Activated naive CD8-positive, alpha-beta T cell (primary cell): ENCODE results near the gene RIPK3.
A peak's percentile ranks its signal among the peaks of the same experiment; 100 is the strongest.

ENCODE experiments used
- H3K27ac Mint-ChIP-seq: one replicate; pipeline ENCODE4 v1.8.0; 2021; ENCODE audit warnings: mixed read lengths
- H3K27me3 Mint-ChIP-seq: one replicate; pipeline ENCODE4 v1.8.0; 2021; ENCODE audit warnings: mixed read lengths
- H3K36me3 Mint-ChIP-seq: one replicate; pipeline ENCODE4 v1.8.0; 2021; ENCODE audit warnings: mixed read lengths
- H3K4me1 Mint-ChIP-seq: one replicate; pipeline ENCODE4 v1.8.0; 2021; ENCODE audit warnings: low read depth, mixed read lengths
- H3K4me3 Mint-ChIP-seq: one replicate; pipeline ENCODE4 v1.8.0; 2021; ENCODE audit warnings: mild to moderate bottlenecking, mixed read lengths
- H3K9me3 Mint-ChIP-seq: one replicate; pipeline ENCODE4 v1.8.0; 2021; ENCODE audit warnings: low read depth, mixed read lengths

RIPK3 gene

GRCh38 chr14:24325041-24325530, 14.7 kb downstream of the RIPK3 start:
- H3K4me1 Mint-ChIP-seq: peaks cover 12% of the 10 kb centered on the region
- no peaks in the 10 kb centered on the region for H3K36me3 Mint-ChIP-seq
- H3K9me3 Mint-ChIP-seq: no peaks in the 10 kb centered on the region
- H3K27ac Mint-ChIP-seq: no peak overlapping the region
- H3K27me3 Mint-ChIP-seq: peaks cover under 1% of the 10 kb centered on the region
- no peak overlapping the region for H3K4me3 Mint-ChIP-seq

GRCh38 chr14:24324024-24324423, 15.8 kb downstream of the RIPK3 start:
- H3K9me3 Mint-ChIP-seq: no peaks in the 10 kb centered on the region

GRCh38 chr14:24323341-24323740, 16.4 kb downstream of the RIPK3 start:
- H3K27me3 Mint-ChIP-seq: no peaks in the 10 kb centered on the region
- no peaks in the 10 kb centered on the region for H3K36me3 Mint-ChIP-seq
- peaks cover 9% of the 10 kb centered on the region for H3K4me1 Mint-ChIP-seq
- H3K9me3 Mint-ChIP-seq: no peaks in the 10 kb centered on the region
- H3K4me3 Mint-ChIP-seq: no peak overlapping the region
- H3K27ac Mint-ChIP-seq: no peak overlapping the region

More at GRCh38 chr14:24324024-24324423, 15.8 kb downstream of the RIPK3 start:
- H3K36me3 Mint-ChIP-seq: no peaks in the 10 kb centered on the region
- peaks cover 10% of the 10 kb centered on the region for H3K4me1 Mint-ChIP-seq
- H3K4me3 Mint-ChIP-seq: no peak overlapping the region
- H3K27ac Mint-ChIP-seq: no peak overlapping the region
- no peaks in the 10 kb centered on the region for H3K27me3 Mint-ChIP-seq

- H3K27ac Mint-ChIP-seq: no peak overlapping the region
- H3K27me3 Mint-ChIP-seq: no peaks in the 10 kb centered on the region
- H3K36me3 Mint-ChIP-seq: no peaks in the 10 kb centered on the region
- no peaks in the 10 kb centered on the region for H3K9me3 Mint-ChIP-seq
- H3K4me3 Mint-ChIP-seq: no peak overlapping the region
- peaks cover 9% of the 10 kb centered on the region for H3K4me1 Mint-ChIP-seq
These were observed 17.1 kb downstream of the RIPK3 start for GRCh38 chr14:24322672-24323071.

- Mint-ChIP-seq H3K4me1 (peaks cover 9% of the 10 kb centered on the region), H3K4me3 (no peak overlapping the region), H3K9me3 (no peaks in the 10 kb centered on the region), H3K36me3 (no peaks in the 10 kb centered on the region), H3K27me3 (no peaks in the 10 kb centered on the region), H3K27ac (no peak overlapping the region)
These were observed 18.4 kb downstream of the RIPK3 start for GRCh38 chr14:24321212-24321975.

GRCh38 chr14:24317141-24317928, 22.5 kb downstream of the RIPK3 start:
- Mint-ChIP-seq H3K9me3 (no peaks in the 10 kb centered on the region), H3K27ac (no peak overlapping the region), H3K27me3 (no peaks in the 10 kb centered on the region), H3K4me1 (peaks cover 39% of the 10 kb centered on the region), H3K36me3 (no peaks in the 10 kb centered on the region), H3K4me3 (no peak overlapping the region)

- H3K27ac Mint-ChIP-seq: no peak overlapping the region
- H3K4me1 Mint-ChIP-seq: peaks cover 47% of the 10 kb centered on the region
- H3K36me3 Mint-ChIP-seq: no peaks in the 10 kb centered on the region
- H3K27me3 Mint-ChIP-seq: no peaks in the 10 kb centered on the region
- no peaks in the 10 kb centered on the region for H3K9me3 Mint-ChIP-seq
- H3K4me3 Mint-ChIP-seq: no peak overlapping the region
These were observed 23.2 kb downstream of the RIPK3 start for GRCh38 chr14:24316597-24316950.

GRCh38 chr14:24315807-24316596, 23.8 kb downstream of the RIPK3 start:
- Mint-ChIP-seq H3K27ac (no peak overlapping the region), H3K4me3 (no peak overlapping the region), H3K4me1 (peaks cover 47% of the 10 kb centered on the region), H3K36me3 (no peaks in the 10 kb centered on the region), H3K9me3 (no peaks in the 10 kb centered on the region), H3K27me3 (no peaks in the 10 kb centered on the region)

GRCh38 chr14:24315243-24315806, 24.5 kb downstream of the RIPK3 start:
- peaks cover 47% of the 10 kb centered on the region for H3K4me1 Mint-ChIP-seq
- no peaks in the 10 kb centered on the region for H3K9me3 Mint-ChIP-seq
- no peaks in the 10 kb centered on the region for H3K36me3 Mint-ChIP-seq
- H3K27me3 Mint-ChIP-seq: no peaks in the 10 kb centered on the region
- no peak overlapping the region for H3K4me3 Mint-ChIP-seq
- H3K27ac Mint-ChIP-seq: no peak overlapping the region

- H3K4me1 Mint-ChIP-seq: peaks cover 55% of the 10 kb centered on the region
These were observed 25.2 kb downstream of the RIPK3 start for GRCh38 chr14:24314377-24315193.

GRCh38 chr14:24313913-24314312, 25.9 kb downstream of the RIPK3 start:
- Mint-ChIP-seq H3K27ac (peak overlapping the region; percentile 5), H3K36me3 (peaks cover under 1% of the 10 kb centered on the region), H3K9me3 (no peaks in the 10 kb centered on the region), H3K27me3 (no peaks in the 10 kb centered on the region), H3K4me1 (peaks cover 61% of the 10 kb centered on the region), H3K4me3 (peak overlapping the region; percentile 2)

More at GRCh38 chr14:24314377-24315193, 25.2 kb downstream of the RIPK3 start:
- Mint-ChIP-seq H3K27ac (no peak overlapping the region), H3K4me3 (no peak overlapping the region), H3K9me3 (no peaks in the 10 kb centered on the region), H3K27me3 (no peaks in the 10 kb centered on the region), H3K36me3 (no peaks in the 10 kb centered on the region)

GRCh38 chr14:24312736-24313507, 26.9 kb downstream of the RIPK3 start:
- H3K36me3 Mint-ChIP-seq: peaks cover 2% of the 10 kb centered on the region
- H3K4me1 Mint-ChIP-seq: peaks cover 66% of the 10 kb centered on the region
- peak overlapping the region; percentile 49 for H3K4me3 Mint-ChIP-seq
- H3K27ac Mint-ChIP-seq: peak overlapping the region; percentile 41
- no peaks in the 10 kb centered on the region for H3K27me3 Mint-ChIP-seq
- no peaks in the 10 kb centered on the region for H3K9me3 Mint-ChIP-seq

- Mint-ChIP-seq H3K4me3 (peak overlapping the region; percentile 77), H3K27me3 (no peaks in the 10 kb centered on the region), H3K27ac (peak overlapping the region; percentile 61), H3K36me3 (peaks cover 2% of the 10 kb centered on the region), H3K9me3 (no peaks in the 10 kb centered on the region), H3K4me1 (peaks cover 61% of the 10 kb centered on the region)
These were observed 27.8 kb downstream of the RIPK3 start for GRCh38 chr14:24311837-24312615.
